ENCODE results near the gene IL13. TPM values are rescaled to one million over a fixed set of nuclear protein-coding genes. Genes with fewer than 3 reads are reported as not detected.
A peak's percentile ranks its signal among the peaks of the same experiment; 100 is the strongest.

The IL13 gene
- total and polyA plus RNA-seq, 10 of the 15 experiments (the other 5 are each of a cell fraction or from before 2014, with no cell fraction given) = 0.06 to 0.40 (median 0.11) TPM; not detected in 6

DNA sequence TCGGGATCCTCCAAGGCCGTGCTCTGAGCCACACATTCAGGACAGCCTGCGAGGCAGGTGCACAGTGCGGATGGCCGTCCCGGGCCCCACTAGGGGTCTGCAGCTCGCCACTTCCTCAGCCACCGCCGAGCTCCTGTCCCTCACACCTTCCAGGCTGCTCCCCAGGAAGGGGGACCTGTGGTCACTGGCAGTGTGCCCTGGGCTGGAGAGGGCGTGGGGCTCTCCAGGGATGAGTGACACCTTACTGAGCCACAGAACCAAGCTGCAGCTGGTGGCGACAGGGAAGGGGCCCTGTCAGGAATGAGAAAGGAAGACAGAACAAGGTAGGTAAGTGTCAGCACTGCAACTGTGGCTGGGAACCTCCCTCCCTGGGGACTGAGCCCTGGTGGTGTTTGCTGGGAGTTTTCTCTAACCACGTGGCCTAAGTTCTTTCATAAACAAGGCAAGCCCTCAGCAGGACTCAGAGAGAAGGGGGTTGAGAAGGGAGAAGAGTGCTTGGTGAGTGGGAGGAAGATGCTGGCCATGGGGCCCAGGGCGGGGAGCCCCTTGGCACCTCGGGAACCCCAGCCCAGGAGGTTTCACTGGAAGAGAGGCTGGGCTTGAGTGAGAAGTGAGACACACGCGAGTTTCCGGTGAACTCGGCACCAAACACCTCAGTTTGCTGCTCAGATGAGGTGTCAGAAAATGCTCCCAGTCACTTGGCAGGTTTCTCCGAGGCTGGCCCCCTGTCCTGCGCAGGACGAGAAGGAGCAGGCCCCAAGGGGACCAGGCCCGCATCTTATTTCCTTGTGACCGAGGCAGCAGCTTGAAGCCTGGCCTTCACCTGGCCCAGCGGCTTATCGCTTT, 5.2 kb downstream of the IL13 start (continued):
- TF ChIP-seq KDM1A (IDR thresholded peaks at IDR 0.05; ENCODE audit: borderline replicate concordance) (no peak), EZH2 (IDR thresholded peaks at IDR 0.05; ENCODE audit: borderline replicate concordance, control insufficient read depth, low read depth, low read length) (no peak), MTA3 (IDR thresholded peaks at IDR 0.05; ENCODE audit: borderline replicate concordance, low read length) (no peak), SREBF2 (IDR thresholded peaks at IDR 0.05; ENCODE audit: low read length) (0 out of 2 replicates have a peak, but pooled peaks have one; percentile 15), SMAD1 (IDR thresholded peaks at IDR 0.05; ENCODE audit: low read depth, partially characterized antibody) (peak; percentile 96), DPF2 (IDR thresholded peaks at IDR 0.05) (peak; percentile 95), CEBPB (IDR thresholded peaks at IDR 0.05; ENCODE audit: borderline replicate concordance in 1 of 2, low read depth in 2 of 2, low read length in 2 of 2) (no peak), TCF12 (IDR thresholded peaks at IDR 0.05; ENCODE audit: low read depth, low read length) (peak; percentile 90), NKRF (conservative IDR thresholded peaks at IDR 0.05) (0 out of 2 replicates have a peak, but pooled peaks have one; percentile 36), IRF4 (IDR thresholded peaks at IDR 0.05; ENCODE audit: low read depth, low read length) (peak; percentile 70), IKZF2 (IDR thresholded peaks at IDR 0.05) (peak; percentile 98 to 99), MXI1 (IDR thresholded peaks at IDR 0.05; ENCODE audit: low read depth, low read length) (no peak), BCLAF1 (IDR thresholded peaks at IDR 0.05) (no peak), STAT3 (IDR thresholded peaks at IDR 0.05; ENCODE audit: low read depth, low read length) (no peak), ZSCAN29 (IDR thresholded peaks at IDR 0.05) (peak; percentile 71), ZNF592 (IDR thresholded peaks at IDR 0.05) (peak; percentile 16), TCF7 (IDR thresholded peaks at IDR 0.05; ENCODE audit: borderline replicate concordance) (no peak), MLLT1 (IDR thresholded peaks at IDR 0.05) (peak; percentile 66; the same call in 1 of the 2 replicates), CREM (IDR thresholded peaks at IDR 0.05; ENCODE audit: low read depth) (peak; percentile 82)

Measured in GM12878 (cell line).